Activated naive CD8-positive, alpha-beta T cell treated with anti-CD3 and anti-CD28 coated beads, Interleukin-2, amount 10 ng/mL, durations not matched to agents 7 days and 5 days (primary cell): Measurements from ENCODE around the gene C1orf198. TPM values are rescaled to one million over a fixed set of nuclear protein-coding genes. Genes with fewer than 3 reads are reported as not detected.
A peak's percentile ranks its signal among the peaks of the same experiment; 100 is the strongest.

ENCODE experiments used
- ATAC-seq: fragments of 150-1000 bp; cut with Tn5 transposase; one replicate; pipeline ENCODE4 v1.10.0; 2021; ENCODE audit warnings: low read depth, moderate library complexity
- POLR2A ChIA-PET: fragments of 350-600 bp; sonication (Branson Sonifier 250); formaldehyde crosslinking; loops from one replicate; lab custom pipeline; 2021; ENCODE audit warnings: antibody characterized with exemption; lab: Charles Lee
- DNase-seq: peaks from one replicate; pipeline ENCODE4 v3.0.0; 2021
- H3K27ac Mint-ChIP-seq: one replicate; pipeline ENCODE4 v1.8.0; 2022; ENCODE audit warnings: mild to moderate bottlenecking, mixed read lengths
- H3K27me3 Mint-ChIP-seq: one replicate; pipeline ENCODE4 v1.8.0; 2022; ENCODE audit warnings: mild to moderate bottlenecking, moderate library complexity, mixed read lengths
- H3K36me3 Mint-ChIP-seq: one replicate; pipeline ENCODE4 v1.8.0; 2021; ENCODE audit warnings: mild to moderate bottlenecking, mixed read lengths
- H3K4me1 Mint-ChIP-seq: one replicate; pipeline ENCODE4 v1.8.0; 2021; ENCODE audit warnings: mixed read lengths
- H3K4me3 Mint-ChIP-seq: one replicate; pipeline ENCODE4 v1.8.0; 2022; ENCODE audit warnings: mild to moderate bottlenecking, moderate library complexity, mixed read lengths
- H3K9me3 Mint-ChIP-seq: one replicate; pipeline ENCODE4 v1.8.0; 2021; ENCODE audit warnings: mixed read lengths
- total RNA-seq, 2 experiments: library from RNA; stranded (reverse); gene quantifications; one replicate each; pipeline ENCODE4 v1.2.3, GENCODE V29; 2021

C1orf198 gene
- total RNA-seq, 2 experiments from 2014 or later, result 2.8 to 3.8 TPM

DNA sequence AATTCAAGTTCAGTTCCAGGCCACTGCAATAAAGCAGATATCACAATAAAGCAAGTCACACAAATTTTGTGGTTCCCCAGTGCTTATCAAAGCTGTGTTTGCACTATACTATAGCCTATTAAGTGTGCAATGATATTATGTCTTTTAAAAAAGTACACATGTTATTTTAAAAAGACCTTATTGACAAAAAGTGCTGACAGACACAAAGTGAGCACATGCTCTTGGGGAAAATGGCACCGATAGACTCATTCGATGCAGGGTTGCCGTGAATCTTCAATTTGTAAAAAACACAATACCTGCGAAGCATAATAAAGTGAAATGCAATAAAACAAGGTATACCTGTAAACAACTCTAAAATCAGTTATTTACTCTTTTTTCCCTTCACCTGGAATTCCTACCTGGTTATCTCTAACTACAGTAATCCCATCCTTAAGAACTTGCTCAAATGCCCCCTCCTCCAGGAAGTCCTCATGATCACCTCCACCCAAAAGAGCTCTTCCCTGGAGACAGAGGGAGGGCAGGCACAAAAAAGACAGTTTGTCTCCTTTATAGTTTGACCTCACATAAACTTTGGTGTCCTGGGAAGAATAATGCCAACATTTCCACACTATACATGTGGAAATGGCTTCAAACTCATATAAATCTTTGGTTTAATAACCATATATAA is 9.7 kb upstream of the C1orf198 start:
- Mint-ChIP-seq H3K4me3 (no peak overlapping the region), H3K36me3 (no peaks in the 10 kb centered on the region), H3K27me3 (peaks cover 51% of the 10 kb centered on the region), H3K4me1 (no peaks in the 10 kb centered on the region), H3K9me3 (no peaks in the 10 kb centered on the region), H3K27ac (no peak overlapping the region)
- POLR2A ChIA-PET, result no interaction called here
- no peak for ATAC-seq
- DNase-seq, result no peak

DNA sequence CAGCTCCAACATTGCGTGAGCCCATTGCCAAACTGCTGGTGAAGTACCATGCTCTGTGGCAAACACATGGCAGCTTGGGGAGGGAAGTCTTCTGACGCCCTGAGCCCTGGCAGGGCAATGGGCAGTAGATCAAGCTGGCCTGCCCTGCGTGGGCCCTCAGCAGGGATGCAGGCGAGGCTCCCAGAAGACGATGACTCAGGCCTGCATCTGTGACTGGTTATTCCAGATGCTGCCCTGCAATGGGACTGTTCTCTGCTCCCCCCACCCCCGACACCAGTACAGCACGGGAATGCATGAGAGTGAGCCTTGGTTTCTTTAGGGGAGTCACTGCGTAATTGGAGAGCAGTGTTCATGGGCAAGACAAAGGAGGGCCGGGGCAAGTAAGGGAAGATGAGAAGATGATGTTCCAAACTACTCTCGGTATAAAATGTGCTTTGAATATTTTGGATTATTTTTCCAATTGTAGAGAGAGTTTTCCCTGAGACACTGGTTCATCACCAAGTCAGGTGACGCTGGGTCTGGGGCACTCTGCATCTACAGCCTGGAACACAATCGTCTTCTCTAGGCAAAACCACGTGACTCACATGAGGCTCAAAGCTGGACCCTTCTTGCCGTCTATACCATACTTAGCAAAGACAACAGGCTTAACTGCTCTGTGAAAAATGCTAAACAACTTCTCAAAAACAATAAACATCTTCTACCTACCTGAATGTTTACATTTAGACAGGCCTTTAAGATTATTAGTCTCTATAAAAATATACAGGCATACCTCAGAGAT is 9.0 kb upstream of the C1orf198 start:
- H3K4me3 Mint-ChIP-seq, result no peak overlapping the region
- H3K4me1 Mint-ChIP-seq, result no peaks in the 10 kb centered on the region
- no peaks in the 10 kb centered on the region for H3K36me3 Mint-ChIP-seq
- DNase-seq (no peak), ATAC-seq (no peak)
- peaks cover 50% of the 10 kb centered on the region for H3K27me3 Mint-ChIP-seq
- POLR2A ChIA-PET, result no interaction called here
- H3K9me3 Mint-ChIP-seq, result no peaks in the 10 kb centered on the region
- H3K27ac Mint-ChIP-seq, result no peak overlapping the region

DNA sequence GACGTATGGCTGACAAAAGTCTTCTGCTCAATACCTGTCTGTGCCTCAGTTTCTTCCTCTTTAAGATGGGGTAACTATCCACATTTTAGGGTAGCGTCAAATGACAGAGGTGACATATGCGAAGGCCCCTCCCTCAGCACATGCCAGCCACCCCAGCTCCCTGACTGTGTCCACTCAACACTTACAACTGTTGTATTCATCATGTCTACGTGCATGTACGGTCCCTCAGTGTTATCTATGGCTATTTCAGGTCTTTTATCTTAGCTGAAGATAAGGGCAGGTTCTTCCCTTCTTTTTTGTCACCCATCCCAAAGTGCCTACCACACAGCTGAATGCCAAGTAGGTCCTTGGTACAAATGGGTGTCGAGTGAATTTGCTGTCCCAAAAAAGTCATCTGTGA is 8.3 kb upstream of the C1orf198 start:
- no peaks in the 10 kb centered on the region for H3K4me1 Mint-ChIP-seq
- POLR2A ChIA-PET, result no interaction called here
- DNase-seq, result no peak
- H3K27me3 Mint-ChIP-seq, result peaks cover 52% of the 10 kb centered on the region
- no peak for ATAC-seq
- no peak overlapping the region for H3K27ac Mint-ChIP-seq
- no peaks in the 10 kb centered on the region for H3K9me3 Mint-ChIP-seq
- no peak overlapping the region for H3K4me3 Mint-ChIP-seq
- H3K36me3 Mint-ChIP-seq, result no peaks in the 10 kb centered on the region

DNA sequence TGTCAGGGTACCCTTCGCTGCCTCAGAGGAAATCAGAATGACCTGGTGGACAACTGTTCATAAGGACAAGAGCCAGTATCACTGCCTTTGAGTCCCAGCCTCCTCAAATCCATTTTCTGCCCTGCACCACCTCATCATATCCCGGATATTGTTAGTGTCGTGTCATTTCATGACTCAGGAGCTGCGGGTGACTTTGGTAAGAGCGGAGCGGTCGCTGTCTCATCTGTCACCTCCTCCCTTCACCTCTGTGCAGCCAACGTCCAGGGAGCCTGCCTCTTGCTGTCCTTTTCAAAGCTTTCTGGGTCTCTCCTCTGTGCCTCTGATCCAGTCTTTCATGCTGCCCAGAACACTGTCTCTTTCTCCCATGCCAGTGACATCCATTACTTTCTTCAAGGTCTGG is 7.0 kb upstream of the C1orf198 start:
- Mint-ChIP-seq H3K27me3 (peaks cover 48% of the 10 kb centered on the region), H3K36me3 (no peaks in the 10 kb centered on the region), H3K27ac (no peak overlapping the region), H3K9me3 (no peaks in the 10 kb centered on the region), H3K4me1 (no peaks in the 10 kb centered on the region), H3K4me3 (no peak overlapping the region)
- POLR2A ChIA-PET, result no interaction called here
- DNase-seq (no peak), ATAC-seq (no peak)

DNA sequence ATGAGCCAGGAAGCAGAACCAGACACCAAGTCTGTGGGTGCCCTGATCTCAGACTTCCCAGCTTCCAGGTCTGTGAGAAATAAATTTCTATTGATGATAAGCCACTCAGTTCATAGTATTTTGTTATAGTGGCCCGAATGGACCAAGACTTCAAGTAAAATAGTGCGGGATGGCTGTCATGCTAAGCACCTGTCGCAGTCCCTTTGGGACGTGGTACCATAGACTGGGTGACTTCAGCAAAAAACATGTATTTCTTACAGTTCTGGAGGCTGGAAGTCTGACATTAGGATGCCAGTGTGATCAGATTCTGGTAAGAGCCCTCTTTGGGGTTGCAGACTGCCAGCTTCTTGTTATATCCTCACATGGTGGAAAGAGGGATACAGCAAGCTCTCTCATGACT is 2.6 kb upstream of the C1orf198 start:
- peaks cover 7% of the 10 kb centered on the region for H3K4me1 Mint-ChIP-seq
- no peaks in the 10 kb centered on the region for H3K36me3 Mint-ChIP-seq
- ATAC-seq, result no peak
- no peak for DNase-seq
- H3K27me3 Mint-ChIP-seq, result peaks cover 53% of the 10 kb centered on the region
- no peaks in the 10 kb centered on the region for H3K9me3 Mint-ChIP-seq
- no peak overlapping the region for H3K27ac Mint-ChIP-seq
- no peak overlapping the region for H3K4me3 Mint-ChIP-seq
- POLR2A ChIA-PET, result no interaction called here

DNA sequence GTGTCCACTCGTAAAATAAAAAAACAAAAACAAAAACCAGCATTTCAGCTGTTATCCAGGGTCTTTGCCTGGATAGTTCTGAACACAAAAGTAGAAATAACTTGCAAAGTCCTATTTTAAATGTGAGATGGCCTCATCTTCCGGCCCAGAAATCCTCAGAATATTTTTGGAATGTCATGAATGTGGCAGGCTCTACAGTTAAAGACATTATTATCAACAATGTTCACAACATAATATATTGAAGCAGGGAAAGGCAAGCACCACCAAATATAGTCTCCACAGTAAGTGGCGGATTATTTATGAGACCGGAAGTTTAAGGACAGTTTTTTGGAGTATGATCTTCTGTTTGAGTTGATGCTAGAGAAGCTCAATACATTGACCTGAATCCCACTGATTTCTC is 1.2 kb upstream of the C1orf198 start:
- no peak overlapping the region for H3K27ac Mint-ChIP-seq
- peaks cover 7% of the 10 kb centered on the region for H3K4me1 Mint-ChIP-seq
- no peak for ATAC-seq

DNA sequence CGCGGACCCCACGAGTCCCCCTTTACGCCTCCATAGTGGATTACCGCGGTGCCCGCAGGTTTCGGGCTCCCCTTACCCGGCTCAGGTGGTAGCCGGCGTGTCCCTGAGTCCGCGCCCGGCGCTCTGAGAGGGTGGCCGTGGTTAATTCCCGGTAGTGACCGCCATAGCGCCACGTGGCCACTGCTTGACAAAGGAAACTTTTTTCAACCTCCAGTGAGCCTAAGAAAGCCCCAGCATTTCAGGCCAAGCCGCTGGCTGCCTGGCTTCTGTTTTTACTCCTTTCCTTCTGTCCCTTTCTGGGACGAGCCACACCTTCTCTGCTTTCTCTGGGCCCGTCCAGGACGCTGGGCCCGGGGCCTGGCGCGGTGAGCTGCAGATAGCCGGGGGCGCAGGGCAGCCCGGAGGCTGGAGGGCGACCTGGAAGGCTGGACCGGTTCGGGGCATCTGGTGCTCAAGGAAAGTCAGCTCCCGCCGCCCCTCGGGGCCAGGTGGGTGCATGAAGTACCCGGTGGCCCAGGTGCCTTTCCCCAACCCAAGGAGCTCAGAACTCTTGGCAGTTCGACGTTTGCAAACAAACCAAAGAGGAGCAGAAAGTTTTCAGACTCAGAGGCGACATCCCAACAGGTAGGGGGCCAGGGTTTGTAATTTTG is 540 bp upstream of the C1orf198 start:
- DNase-seq (no peak), ATAC-seq (peak; percentile 60)
- Mint-ChIP-seq H3K36me3 (no peaks in the 10 kb centered on the region), H3K4me3 (peak overlapping the region; percentile 84), H3K27me3 (peaks cover 41% of the 10 kb centered on the region), H3K4me1 (peaks cover 7% of the 10 kb centered on the region), H3K9me3 (no peaks in the 10 kb centered on the region), H3K27ac (no peak overlapping the region)
- POLR2A ChIA-PET, result no interaction called here

More for the DNA sequence above, 1.2 kb upstream of the C1orf198 start:
- no peak for DNase-seq
- POLR2A ChIA-PET, result no interaction called here
- H3K36me3 Mint-ChIP-seq, result no peaks in the 10 kb centered on the region
- H3K9me3 Mint-ChIP-seq, result no peaks in the 10 kb centered on the region
- no peak overlapping the region for H3K4me3 Mint-ChIP-seq
- peaks cover 44% of the 10 kb centered on the region for H3K27me3 Mint-ChIP-seq

DNA sequence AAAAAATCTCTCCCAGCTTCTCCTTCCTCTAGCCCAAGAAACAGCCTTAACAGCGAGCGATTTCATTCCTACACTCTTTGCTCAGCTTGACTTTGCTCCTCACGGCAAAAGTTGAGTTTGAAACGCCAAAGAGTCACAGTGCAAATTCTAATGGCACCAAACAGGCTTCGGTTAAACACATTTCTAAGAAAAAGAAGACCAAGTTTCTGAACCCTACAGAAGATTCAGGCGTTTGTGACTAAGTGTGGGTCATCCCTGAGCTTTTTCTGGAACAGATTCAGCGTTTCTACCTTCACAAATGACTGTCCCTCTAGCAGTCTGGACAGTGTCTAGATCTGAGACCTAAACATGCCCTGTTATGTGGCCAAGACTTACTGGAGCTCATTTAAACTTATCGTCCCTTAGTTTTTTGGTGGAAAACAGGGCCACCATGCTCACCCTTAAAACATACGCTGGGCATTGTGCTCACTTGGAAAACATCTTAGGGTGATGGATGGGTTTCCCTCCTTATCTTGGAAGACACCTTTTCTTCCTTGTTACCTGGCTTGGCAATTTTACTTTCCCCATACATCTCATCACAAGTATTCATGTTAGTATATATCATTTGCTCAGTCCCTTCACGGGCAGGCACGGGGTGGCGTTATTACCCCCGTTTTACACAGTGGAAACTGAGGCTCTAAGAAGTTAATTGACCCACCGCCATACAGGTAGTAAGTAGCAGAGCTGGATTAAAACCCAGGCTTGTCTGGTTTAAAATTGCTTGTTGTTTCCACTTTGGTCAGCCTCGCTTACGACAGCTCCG is 1.0 kb downstream of the C1orf198 start:
- POLR2A ChIA-PET, result no interaction called here

DNA sequence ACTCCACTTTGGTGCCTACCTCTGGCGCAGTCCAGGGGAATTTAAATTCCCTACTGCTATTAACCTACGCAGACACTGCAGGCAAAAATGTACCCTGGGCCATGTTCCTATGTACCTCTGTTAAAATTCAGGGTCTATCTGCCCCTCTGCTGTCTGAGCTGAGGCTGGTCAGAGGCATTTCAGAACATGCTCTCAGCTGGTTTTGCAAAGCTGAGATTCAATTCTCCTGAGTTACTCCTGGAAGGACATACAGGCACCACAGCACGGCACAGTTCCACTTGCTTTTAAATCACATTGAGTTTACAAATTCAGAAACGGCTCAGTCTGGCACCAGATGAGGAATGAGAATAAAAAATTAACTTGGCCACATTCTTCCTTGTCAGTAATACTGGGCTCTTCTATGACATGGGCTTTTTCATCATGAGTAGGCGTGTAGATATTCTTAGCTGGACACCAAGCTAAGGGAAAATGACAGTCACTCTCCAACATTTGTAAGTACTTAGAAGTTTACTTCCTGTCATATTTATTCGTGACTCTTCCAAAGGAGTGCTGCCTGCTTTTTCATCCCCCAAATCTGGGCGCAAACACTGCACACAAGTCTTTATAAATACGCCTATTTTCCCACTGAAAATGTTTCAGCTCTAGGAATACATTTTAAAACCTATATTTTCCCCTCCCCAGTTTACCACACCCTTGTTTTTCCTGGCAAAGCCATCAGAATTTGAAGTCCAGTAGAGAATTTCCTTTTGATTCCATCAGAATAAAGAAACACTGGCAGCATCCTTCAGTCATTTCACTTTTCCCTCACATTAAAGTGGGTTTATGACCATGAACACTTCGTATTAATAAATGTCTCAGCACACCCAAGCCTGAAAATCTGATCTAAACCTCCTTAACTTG is 1.9 kb downstream of the C1orf198 start:
- POLR2A ChIA-PET, result no interaction called here
- no peak overlapping the region for H3K4me3 Mint-ChIP-seq
- peaks cover 7% of the 10 kb centered on the region for H3K4me1 Mint-ChIP-seq
- no peak overlapping the region for H3K27ac Mint-ChIP-seq
- DNase-seq (no peak), ATAC-seq (no peak)
- no peaks in the 10 kb centered on the region for H3K9me3 Mint-ChIP-seq
- no peaks in the 10 kb centered on the region for H3K36me3 Mint-ChIP-seq
- peaks cover 35% of the 10 kb centered on the region for H3K27me3 Mint-ChIP-seq

More for the DNA sequence above, 1.0 kb downstream of the C1orf198 start:
- DNase-seq (no peak), ATAC-seq (no peak)
- H3K4me1 Mint-ChIP-seq, result peaks cover 7% of the 10 kb centered on the region
- no peak overlapping the region for H3K27ac Mint-ChIP-seq
- peaks cover 37% of the 10 kb centered on the region for H3K27me3 Mint-ChIP-seq
- no peaks in the 10 kb centered on the region for H3K36me3 Mint-ChIP-seq
- H3K4me3 Mint-ChIP-seq, result peak overlapping the region; percentile 82
- no peaks in the 10 kb centered on the region for H3K9me3 Mint-ChIP-seq

DNA sequence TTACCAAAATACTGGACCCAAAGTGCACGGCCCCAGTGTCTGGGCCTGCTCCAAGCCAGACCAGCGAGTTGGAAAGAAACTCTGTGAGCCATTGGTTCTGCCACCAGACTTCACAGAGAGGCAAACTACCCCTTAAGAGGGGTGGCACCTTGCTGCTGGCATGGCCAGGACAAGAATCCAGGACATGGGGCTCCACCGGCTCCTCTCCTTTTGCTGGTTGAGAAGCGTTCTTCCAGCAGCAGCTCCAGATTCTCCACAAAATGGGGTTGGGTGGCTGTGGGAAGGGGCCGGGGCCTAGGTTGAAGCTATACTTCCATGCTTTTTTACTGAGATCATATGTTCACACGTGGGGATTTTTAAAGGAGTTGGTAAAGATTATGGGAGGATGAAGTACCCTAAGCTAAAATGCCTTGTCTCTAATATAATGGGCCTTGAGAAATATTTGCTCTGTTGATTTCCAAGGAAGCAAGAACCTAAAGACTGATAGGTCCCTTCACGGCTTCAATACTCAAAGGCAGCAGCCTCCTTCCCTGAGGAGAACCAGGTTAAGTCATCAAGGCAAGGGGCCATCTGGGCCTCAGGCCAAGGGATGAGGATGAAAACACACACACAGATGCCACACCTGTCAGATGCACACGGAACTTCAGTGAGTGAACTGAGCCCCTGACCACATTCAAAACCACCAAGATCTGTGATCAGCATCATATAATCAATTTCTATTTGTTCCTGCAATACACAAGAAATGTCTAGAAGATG is 3.1 kb downstream of the C1orf198 start:
- Mint-ChIP-seq H3K4me1 (peaks cover 8% of the 10 kb centered on the region), H3K4me3 (no peak overlapping the region), H3K9me3 (no peaks in the 10 kb centered on the region), H3K27ac (no peak overlapping the region), H3K27me3 (peaks cover 30% of the 10 kb centered on the region), H3K36me3 (no peaks in the 10 kb centered on the region)
- POLR2A ChIA-PET, result no interaction called here
- DNase-seq (no peak), ATAC-seq (no peak)

DNA sequence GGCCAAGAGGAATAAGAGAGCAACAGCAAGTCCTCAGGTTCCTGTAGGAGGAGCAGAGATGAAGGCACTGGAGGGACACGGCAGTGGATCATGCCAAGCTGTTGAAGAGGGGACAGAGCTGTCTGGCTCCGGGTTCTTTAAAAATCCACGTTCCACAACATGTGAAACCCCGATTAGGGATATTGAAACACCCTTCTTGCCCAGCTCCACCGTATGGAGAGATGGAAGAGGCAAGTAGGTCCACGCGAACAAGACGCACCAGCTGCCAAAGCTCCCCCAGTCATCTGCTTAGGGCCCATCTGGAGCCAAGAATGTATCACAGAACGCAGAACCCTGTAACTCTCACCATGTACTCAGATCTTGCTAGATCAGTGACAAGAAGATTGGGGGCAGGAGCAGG is 3.9 kb downstream of the C1orf198 start:
- Mint-ChIP-seq H3K36me3 (no peaks in the 10 kb centered on the region), H3K27me3 (peaks cover 22% of the 10 kb centered on the region), H3K4me3 (no peak overlapping the region), H3K9me3 (no peaks in the 10 kb centered on the region), H3K27ac (no peak overlapping the region), H3K4me1 (peaks cover 8% of the 10 kb centered on the region)
- ATAC-seq, result no peak
- POLR2A ChIA-PET, result interaction anchor here (0.6 kb wide), 1 partner anchor 293 kb away, joined by 3 read pairs; no protein-coding TSS in a partner anchor
- DNase-seq, result no peak

DNA sequence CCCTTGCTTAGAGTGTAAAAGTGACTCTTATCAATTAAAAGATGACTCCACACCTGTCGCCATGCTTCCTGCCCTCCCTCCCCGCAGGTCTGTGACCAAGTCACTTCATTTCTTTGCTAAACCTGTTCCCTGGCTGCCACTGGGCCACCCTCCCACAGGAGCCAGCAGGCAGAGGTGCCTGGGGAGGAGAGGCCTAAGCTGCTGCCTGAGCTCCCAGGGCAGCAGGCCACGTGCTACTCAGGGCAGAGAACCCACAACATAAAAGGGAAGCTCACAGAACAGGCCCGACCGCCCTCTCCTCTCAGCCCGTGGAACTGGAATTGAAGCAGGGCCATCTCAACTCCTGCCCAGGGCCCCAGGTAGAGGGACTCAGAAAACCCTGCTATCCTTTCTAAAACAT is 4.9 kb downstream of the C1orf198 start:
- POLR2A ChIA-PET, result no interaction called here
- H3K36me3 Mint-ChIP-seq, result no peaks in the 10 kb centered on the region
- DNase-seq, result no peak
- ATAC-seq, result no peak
- no peak overlapping the region for H3K4me3 Mint-ChIP-seq
- H3K9me3 Mint-ChIP-seq, result no peaks in the 10 kb centered on the region
- H3K27ac Mint-ChIP-seq, result no peak overlapping the region
- H3K27me3 Mint-ChIP-seq, result peaks cover 14% of the 10 kb centered on the region
- peaks cover 8% of the 10 kb centered on the region for H3K4me1 Mint-ChIP-seq
